ENCODE measurements around the gene MKS1.

Gene MKS1

DNA sequence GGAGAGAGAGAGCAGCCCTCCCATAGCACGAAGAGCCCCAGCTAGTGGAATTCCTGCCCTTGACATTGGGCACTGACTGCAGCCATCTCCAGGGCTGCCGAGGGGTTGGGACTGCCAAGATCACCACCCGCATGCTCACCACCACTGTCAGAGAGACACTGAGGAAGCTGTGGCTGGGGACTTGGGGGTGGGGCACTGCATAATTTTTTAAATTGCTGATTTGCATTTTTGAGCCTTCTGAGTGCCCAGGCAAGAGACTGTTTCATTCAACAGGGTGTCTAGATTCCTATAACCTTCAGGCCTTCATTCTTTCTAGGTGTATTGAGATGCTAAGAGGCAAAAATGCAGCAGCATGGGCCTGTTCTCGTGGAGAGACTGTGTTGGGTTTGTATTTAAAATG lies 35.5 kb downstream of the MKS1 start (continued):
- no peak for TF ChIP-seq PRDM1 (tag by site-specific recombination; IDR thresholded peaks at IDR 0.05)

DNA sequence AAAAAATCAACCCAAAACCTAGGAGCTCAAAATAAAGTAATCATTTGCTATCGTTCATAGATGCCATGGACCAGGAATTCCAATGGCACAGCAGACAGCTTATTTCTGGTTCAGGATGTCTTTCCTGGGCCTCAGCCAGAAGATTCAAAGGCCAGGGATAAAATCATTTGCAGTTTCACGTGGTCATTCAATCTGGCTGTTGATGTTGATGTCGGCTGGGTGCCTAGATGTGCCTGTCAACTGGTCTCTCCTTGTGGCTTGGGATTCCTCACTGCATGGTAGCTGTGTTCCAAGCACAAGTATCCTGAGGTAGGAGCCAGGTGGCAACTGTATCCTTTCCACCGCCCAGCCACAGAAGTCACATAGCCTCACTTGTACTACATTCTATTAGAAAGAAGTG lies 37.3 kb downstream of the MKS1 start:
- TF ChIP-seq, protein P1, sequence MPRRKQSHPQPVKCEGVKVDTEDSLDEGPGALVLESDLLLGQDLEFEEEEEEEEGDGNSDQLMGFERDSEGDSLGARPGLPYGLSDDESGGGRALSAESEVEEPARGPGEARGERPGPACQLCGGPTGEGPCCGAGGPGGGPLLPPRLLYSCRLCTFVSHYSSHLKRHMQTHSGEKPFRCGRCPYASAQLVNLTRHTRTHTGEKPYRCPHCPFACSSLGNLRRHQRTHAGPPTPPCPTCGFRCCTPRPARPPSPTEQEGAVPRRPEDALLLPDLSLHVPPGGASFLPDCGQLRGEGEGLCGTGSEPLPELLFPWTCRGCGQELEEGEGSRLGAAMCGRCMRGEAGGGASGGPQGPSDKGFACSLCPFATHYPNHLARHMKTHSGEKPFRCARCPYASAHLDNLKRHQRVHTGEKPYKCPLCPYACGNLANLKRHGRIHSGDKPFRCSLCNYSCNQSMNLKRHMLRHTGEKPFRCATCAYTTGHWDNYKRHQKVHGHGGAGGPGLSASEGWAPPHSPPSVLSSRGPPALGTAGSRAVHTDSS (tag by site-specific recombination; IDR thresholded peaks at IDR 0.05) = no peak
- TF ChIP-seq ZNF585B (tag by site-specific recombination; IDR thresholded peaks at IDR 0.05) (no peak), ZNF10 (tag by site-specific recombination; IDR thresholded peaks at IDR 0.05) (no peak), ZNF521 (tag by site-specific recombination; IDR thresholded peaks at IDR 0.05) (no peak), ZBTB17 (tag by site-specific recombination; IDR thresholded peaks at IDR 0.05) (no peak), MEIS1 (CRISPR knock-in tag; IDR thresholded peaks at IDR 0.05; ENCODE audit: borderline replicate concordance) (no peak), ZNF239 (tag by site-specific recombination; IDR thresholded peaks at IDR 0.05) (no peak), ZNF548 (tag by site-specific recombination; IDR thresholded peaks at IDR 0.05) (no peak), KLF1 (tag by site-specific recombination; IDR thresholded peaks at IDR 0.05) (no peak), ZNF426 (tag by site-specific recombination; IDR thresholded peaks at IDR 0.05) (no peak), ZNF354C (tag by site-specific recombination; IDR thresholded peaks at IDR 0.05; ENCODE audit: borderline replicate concordance, low read depth) (no peak), HOXA7 (CRISPR knock-in tag; IDR thresholded peaks at IDR 0.05; ENCODE audit: borderline replicate concordance) (no peak), BCL11A (tag by site-specific recombination; IDR thresholded peaks at IDR 0.05; ENCODE audit: low read depth) (no peak), ZNF670 (tag by site-specific recombination; IDR thresholded peaks at IDR 0.05; ENCODE audit: low read depth) (no peak)
- TF ChIP-seq, protein P2, sequence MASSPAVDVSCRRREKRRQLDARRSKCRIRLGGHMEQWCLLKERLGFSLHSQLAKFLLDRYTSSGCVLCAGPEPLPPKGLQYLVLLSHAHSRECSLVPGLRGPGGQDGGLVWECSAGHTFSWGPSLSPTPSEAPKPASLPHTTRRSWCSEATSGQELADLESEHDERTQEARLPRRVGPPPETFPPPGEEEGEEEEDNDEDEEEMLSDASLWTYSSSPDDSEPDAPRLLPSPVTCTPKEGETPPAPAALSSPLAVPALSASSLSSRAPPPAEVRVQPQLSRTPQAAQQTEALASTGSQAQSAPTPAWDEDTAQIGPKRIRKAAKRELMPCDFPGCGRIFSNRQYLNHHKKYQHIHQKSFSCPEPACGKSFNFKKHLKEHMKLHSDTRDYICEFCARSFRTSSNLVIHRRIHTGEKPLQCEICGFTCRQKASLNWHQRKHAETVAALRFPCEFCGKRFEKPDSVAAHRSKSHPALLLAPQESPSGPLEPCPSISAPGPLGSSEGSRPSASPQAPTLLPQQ (tag by site-specific recombination; IDR thresholded peaks at IDR 0.05) = no peak
- TF ChIP-seq, protein P3, sequence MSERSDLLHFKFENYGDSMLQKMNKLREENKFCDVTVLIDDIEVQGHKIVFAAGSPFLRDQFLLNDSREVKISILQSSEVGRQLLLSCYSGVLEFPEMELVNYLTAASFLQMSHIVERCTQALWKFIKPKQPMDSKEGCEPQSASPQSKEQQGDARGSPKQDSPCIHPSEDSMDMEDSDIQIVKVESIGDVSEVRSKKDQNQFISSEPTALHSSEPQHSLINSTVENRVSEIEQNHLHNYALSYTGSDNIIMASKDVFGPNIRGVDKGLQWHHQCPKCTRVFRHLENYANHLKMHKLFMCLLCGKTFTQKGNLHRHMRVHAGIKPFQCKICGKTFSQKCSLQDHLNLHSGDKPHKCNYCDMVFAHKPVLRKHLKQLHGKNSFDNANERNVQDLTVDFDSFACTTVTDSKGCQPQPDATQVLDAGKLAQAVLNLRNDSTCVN (tag by site-specific recombination; optimal IDR thresholded peaks at IDR 0.05) = no peak
- TF ChIP-seq, protein P4, sequence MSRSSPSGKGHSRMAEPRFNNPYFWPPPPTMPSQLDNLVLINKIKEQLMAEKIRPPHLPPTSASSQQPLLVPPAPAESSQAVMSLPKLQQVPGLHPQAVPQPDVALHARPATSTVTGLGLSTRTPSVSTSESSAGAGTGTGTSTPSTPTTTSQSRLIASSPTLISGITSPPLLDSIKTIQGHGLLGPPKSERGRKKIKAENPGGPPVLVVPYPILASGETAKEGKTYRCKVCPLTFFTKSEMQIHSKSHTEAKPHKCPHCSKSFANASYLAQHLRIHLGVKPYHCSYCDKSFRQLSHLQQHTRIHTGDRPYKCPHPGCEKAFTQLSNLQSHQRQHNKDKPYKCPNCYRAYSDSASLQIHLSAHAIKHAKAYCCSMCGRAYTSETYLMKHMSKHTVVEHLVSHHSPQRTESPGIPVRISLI (tag by site-specific recombination; IDR thresholded peaks at IDR 0.05) = no peak
- TF ChIP-seq, protein P5, sequence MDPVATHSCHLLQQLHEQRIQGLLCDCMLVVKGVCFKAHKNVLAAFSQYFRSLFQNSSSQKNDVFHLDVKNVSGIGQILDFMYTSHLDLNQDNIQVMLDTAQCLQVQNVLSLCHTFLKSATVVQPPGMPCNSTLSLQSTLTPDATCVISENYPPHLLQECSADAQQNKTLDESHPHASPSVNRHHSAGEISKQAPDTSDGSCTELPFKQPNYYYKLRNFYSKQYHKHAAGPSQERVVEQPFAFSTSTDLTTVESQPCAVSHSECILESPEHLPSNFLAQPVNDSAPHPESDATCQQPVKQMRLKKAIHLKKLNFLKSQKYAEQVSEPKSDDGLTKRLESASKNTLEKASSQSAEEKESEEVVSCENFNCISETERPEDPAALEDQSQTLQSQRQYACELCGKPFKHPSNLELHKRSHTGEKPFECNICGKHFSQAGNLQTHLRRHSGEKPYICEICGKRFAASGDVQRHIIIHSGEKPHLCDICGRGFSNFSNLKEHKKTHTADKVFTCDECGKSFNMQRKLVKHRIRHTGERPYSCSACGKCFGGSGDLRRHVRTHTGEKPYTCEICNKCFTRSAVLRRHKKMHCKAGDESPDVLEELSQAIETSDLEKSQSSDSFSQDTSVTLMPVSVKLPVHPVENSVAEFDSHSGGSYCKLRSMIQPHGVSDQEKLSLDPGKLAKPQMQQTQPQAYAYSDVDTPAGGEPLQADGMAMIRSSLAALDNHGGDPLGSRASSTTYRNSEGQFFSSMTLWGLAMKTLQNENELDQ (tag by site-specific recombination; IDR thresholded peaks at IDR 0.05; ENCODE audit: low read depth) = no peak
- H3K9me3 ChIP-seq (ENCODE audit: control insufficient read depth, insufficient read depth, low read depth, low read length) = no peaks in the 10 kb centered on the region
- no peaks in the 10 kb centered on the region for H3K4me1 ChIP-seq (ENCODE audit: control insufficient read depth, insufficient read depth, low read length)
- H3K27ac ChIP-seq (ENCODE audit: extremely low read depth, low read depth, low read length) = no peak overlapping the region
- no peak overlapping the region for H3K4me3 ChIP-seq (ENCODE audit: low read depth, low read length)
- no peaks in the 10 kb centered on the region for H3K36me3 ChIP-seq (ENCODE audit: control insufficient read depth in 2 of 2, insufficient read depth in 1 of 2, low read length in 2 of 2)
- CTCF ChIA-PET = interaction anchor here (0.5 to 1.7 kb wide), 4 partner anchors 9 to 387 kb away, joined by 3 to 7 read pairs (median 6); no protein-coding TSS in a partner anchor
- POLR2A ChIA-PET = interaction anchor here (0.6 kb wide), 1 partner anchor 14 kb away, joined by 5 read pairs; no protein-coding TSS in a partner anchor

Data from HEK293 (cell line).